Measurements from ENCODE around the gene LONRF2. TPM values are rescaled to one million over a fixed set of nuclear protein-coding genes. Genes with fewer than 3 reads are reported as not detected.

The LONRF2 gene
- total RNA-seq, 2 experiments from 2014 or later = 0.02 TPM; not detected in 1

- no peaks in the 10 kb centered on the region for H3K36me3 Mint-ChIP-seq
- H3K9me3 Mint-ChIP-seq = no peaks in the 10 kb centered on the region
- intact Hi-C loops (cut with micrococcal nuclease) = no loop called here
- H3K27me3 Mint-ChIP-seq = no peaks in the 10 kb centered on the region
- CTCF ChIA-PET = interaction anchor here (1.1 to 1.2 kb wide), 2 partner anchors 24 to 679 kb away, joined by 3 to 4 read pairs; no protein-coding TSS in a partner anchor
- H3K27ac Mint-ChIP-seq = no peak overlapping the region
- peaks cover 10% of the 10 kb centered on the region for H3K4me1 Mint-ChIP-seq (ENCODE audit: low read depth)
- no peak overlapping the region for H3K4me3 Mint-ChIP-seq
- POLR2A ChIA-PET = no interaction called here
- no peak for DNase-seq
These were observed 83.8 kb downstream of the LONRF2 start for GRCh38 chr2:100238471-100238870.

GRCh38 chr2:100237770-100238169, 84.5 kb downstream of the LONRF2 start:
- DNase-seq = no peak
- CTCF ChIA-PET = interaction anchor here (1.1 kb wide), 1 partner anchor 25 kb away, joined by 4 read pairs; no protein-coding TSS in a partner anchor
- intact Hi-C loops (cut with micrococcal nuclease) = no loop called here
- H3K36me3 Mint-ChIP-seq = no peaks in the 10 kb centered on the region
- H3K9me3 Mint-ChIP-seq = no peaks in the 10 kb centered on the region
- POLR2A ChIA-PET = no interaction called here
- H3K27ac Mint-ChIP-seq = no peak overlapping the region
- peaks cover 10% of the 10 kb centered on the region for H3K4me1 Mint-ChIP-seq (ENCODE audit: low read depth)
- H3K4me3 Mint-ChIP-seq = no peak overlapping the region
- H3K27me3 Mint-ChIP-seq = no peaks in the 10 kb centered on the region

DNA sequence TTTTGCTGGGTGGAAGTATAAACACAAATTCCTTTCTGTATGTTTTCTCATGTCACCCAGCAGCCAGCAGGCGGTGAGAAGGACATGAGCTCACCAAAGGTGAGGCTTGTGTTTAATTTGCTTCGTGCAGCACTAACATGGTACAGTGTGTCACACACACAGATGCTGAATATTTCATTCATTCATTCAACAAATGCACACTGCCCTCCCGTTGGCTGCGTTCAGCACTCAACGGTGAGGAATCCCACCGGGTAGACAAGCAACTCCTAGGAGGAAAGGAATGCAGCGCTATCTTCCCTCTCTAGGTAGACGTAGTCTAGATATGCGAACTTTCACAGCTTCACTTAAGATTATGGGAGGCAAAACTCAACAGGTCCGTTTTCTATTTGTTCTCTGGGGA, 85.1 kb downstream of the LONRF2 start:
- H3K4me1 Mint-ChIP-seq (ENCODE audit: low read depth) = peaks cover 10% of the 10 kb centered on the region
- intact Hi-C loops (cut with micrococcal nuclease) = no loop called here
- no peak overlapping the region for H3K4me3 Mint-ChIP-seq
- H3K27ac Mint-ChIP-seq = no peak overlapping the region
- POLR2A ChIA-PET = no interaction called here
- H3K36me3 Mint-ChIP-seq = no peaks in the 10 kb centered on the region
- no peak for DNase-seq
- no peaks in the 10 kb centered on the region for H3K27me3 Mint-ChIP-seq
- CTCF ChIA-PET = no interaction called here
- H3K9me3 Mint-ChIP-seq = no peaks in the 10 kb centered on the region

DNA sequence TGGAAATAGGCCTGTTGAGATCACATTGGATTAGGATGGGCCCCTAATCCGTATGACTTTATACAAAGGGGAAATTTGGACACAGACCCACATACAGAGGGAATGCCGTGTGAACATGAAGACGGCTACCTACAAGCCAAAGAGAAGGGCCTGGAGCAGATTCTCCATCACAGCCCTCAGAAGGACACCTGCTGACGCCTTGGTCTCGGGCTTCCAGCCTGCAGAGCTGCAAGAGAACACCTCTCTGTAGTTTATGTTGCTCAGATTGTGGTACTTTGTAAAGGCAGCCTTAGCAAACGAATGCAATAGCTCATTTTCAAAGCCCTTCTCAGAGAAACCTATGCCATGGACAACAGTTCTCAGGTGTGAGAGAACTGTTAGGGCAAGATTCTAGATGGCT, 86.1 kb downstream of the LONRF2 start:
- DNase-seq = no peak
- peaks cover 10% of the 10 kb centered on the region for H3K4me1 Mint-ChIP-seq (ENCODE audit: low read depth)
- H3K36me3 Mint-ChIP-seq = no peaks in the 10 kb centered on the region
- H3K27me3 Mint-ChIP-seq = no peaks in the 10 kb centered on the region
- ChIA-PET POLR2A (no interaction called here), CTCF (no interaction called here)
- H3K9me3 Mint-ChIP-seq = no peaks in the 10 kb centered on the region
- intact Hi-C loops (cut with micrococcal nuclease) = no loop called here
- no peak overlapping the region for H3K4me3 Mint-ChIP-seq
- H3K27ac Mint-ChIP-seq = no peak overlapping the region

GRCh38 chr2:100235581-100235980, 86.7 kb downstream of the LONRF2 start:
- H3K4me1 Mint-ChIP-seq (ENCODE audit: low read depth) = peaks cover 10% of the 10 kb centered on the region
- H3K9me3 Mint-ChIP-seq = no peaks in the 10 kb centered on the region
- intact Hi-C loops (cut with micrococcal nuclease) = no loop called here
- DNase-seq = no peak
- no peaks in the 10 kb centered on the region for H3K36me3 Mint-ChIP-seq
- H3K27me3 Mint-ChIP-seq = no peaks in the 10 kb centered on the region
- ChIA-PET POLR2A (no interaction called here), CTCF (interaction anchor here (1.3 kb wide), 1 partner anchor 416 kb away, joined by 4 read pairs; no protein-coding TSS in a partner anchor)
- H3K27ac Mint-ChIP-seq = no peak overlapping the region
- no peak overlapping the region for H3K4me3 Mint-ChIP-seq

DNA sequence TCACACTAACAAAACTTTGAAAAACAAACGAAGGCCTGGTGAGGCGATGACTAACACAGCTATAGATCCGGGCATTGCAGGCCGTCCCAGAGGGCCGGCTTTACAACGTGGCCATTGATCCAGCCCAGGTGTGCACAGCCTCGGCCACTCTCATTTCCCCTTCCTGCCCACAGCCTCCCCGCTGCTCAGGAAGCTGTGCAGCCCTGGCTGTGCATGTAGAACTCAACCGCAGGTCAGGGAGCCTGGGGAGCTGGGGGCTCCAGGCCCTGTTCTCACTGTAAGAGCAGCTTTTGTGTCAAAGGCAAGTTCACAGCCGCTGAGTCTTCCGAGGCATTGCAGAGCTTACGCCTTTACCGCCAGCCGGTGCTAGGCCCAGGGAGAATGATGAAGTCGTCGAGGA, 87.2 kb downstream of the LONRF2 start:
- H3K4me3 Mint-ChIP-seq = no peak overlapping the region
- H3K36me3 Mint-ChIP-seq = no peaks in the 10 kb centered on the region
- POLR2A ChIA-PET = interaction anchor here (0.6 kb wide), 1 partner anchor 463 kb away, joined by 5 read pairs; no protein-coding TSS in a partner anchor
- no peaks in the 10 kb centered on the region for H3K9me3 Mint-ChIP-seq
- no peak overlapping the region for H3K27ac Mint-ChIP-seq
- peak; percentile 14 for DNase-seq
- no peaks in the 10 kb centered on the region for H3K27me3 Mint-ChIP-seq
- intact Hi-C loops (cut with micrococcal nuclease) = no loop called here
- peaks cover 10% of the 10 kb centered on the region for H3K4me1 Mint-ChIP-seq (ENCODE audit: low read depth)
- CTCF ChIA-PET = interaction anchor here (1.3 kb wide), 1 partner anchor 416 kb away, joined by 4 read pairs; no protein-coding TSS in a partner anchor

- Mint-ChIP-seq H3K27me3 (no peaks in the 10 kb centered on the region), H3K4me1 (ENCODE audit: low read depth) (peaks cover 10% of the 10 kb centered on the region), H3K36me3 (no peaks in the 10 kb centered on the region), H3K9me3 (no peaks in the 10 kb centered on the region), H3K4me3 (no peak overlapping the region), H3K27ac (no peak overlapping the region)
- intact Hi-C loops (cut with micrococcal nuclease) = no loop called here
- DNase-seq = no peak
- CTCF ChIA-PET = no interaction called here
- POLR2A ChIA-PET = no interaction called here
These were observed 88.2 kb downstream of the LONRF2 start for GRCh38 chr2:100234141-100234540.

- intact Hi-C loops (cut with micrococcal nuclease) = no loop called here
- Mint-ChIP-seq H3K4me3 (no peak overlapping the region), H3K27ac (no peak overlapping the region)
These were observed 89.2 kb downstream of the LONRF2 start for GRCh38 chr2:100233061-100233460.

DNA sequence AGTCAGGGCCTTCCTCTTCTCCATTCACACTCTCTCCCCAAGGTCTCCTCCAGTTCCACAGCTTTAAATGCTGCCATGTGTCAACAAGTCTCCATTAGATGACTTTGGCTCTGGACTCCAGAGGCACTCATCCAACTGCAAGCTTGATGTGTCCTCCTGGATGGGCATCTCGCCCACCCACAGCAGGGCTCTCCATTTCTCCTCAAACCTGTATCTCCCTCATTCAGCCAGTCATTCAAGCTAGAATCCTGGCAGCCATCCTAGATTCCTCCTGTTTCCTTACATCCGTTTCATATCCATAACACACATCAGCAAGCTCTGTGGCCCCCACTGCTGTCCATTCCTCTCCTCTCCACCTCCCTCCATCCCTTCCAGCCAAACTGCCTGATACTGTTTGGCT, 91.5 kb downstream of the LONRF2 start:
- Mint-ChIP-seq H3K27me3 (no peaks in the 10 kb centered on the region), H3K27ac (no peak overlapping the region)
- CTCF ChIA-PET = no interaction called here

More at GRCh38 chr2:100233061-100233460, 89.2 kb downstream of the LONRF2 start:
- CTCF ChIA-PET = no interaction called here
- H3K4me1 Mint-ChIP-seq (ENCODE audit: low read depth) = peaks cover 10% of the 10 kb centered on the region
- POLR2A ChIA-PET = no interaction called here
- no peaks in the 10 kb centered on the region for H3K9me3 Mint-ChIP-seq
- no peaks in the 10 kb centered on the region for H3K36me3 Mint-ChIP-seq
- H3K27me3 Mint-ChIP-seq = no peaks in the 10 kb centered on the region
- DNase-seq = no peak

GRCh38 chr2:100228967-100229366, 93.3 kb downstream of the LONRF2 start:
- no peaks in the 10 kb centered on the region for H3K4me1 Mint-ChIP-seq (ENCODE audit: low read depth)
- intact Hi-C loops (cut with micrococcal nuclease) = no loop called here
- no peaks in the 10 kb centered on the region for H3K9me3 Mint-ChIP-seq
- CTCF ChIA-PET = no interaction called here
- H3K27me3 Mint-ChIP-seq = peaks cover 4% of the 10 kb centered on the region
- no peak overlapping the region for H3K4me3 Mint-ChIP-seq
- POLR2A ChIA-PET = no interaction called here
- no peak for DNase-seq
- H3K36me3 Mint-ChIP-seq = no peaks in the 10 kb centered on the region
- H3K27ac Mint-ChIP-seq = no peak overlapping the region

More for the DNA sequence above, 91.5 kb downstream of the LONRF2 start:
- H3K4me3 Mint-ChIP-seq = no peak overlapping the region
- H3K36me3 Mint-ChIP-seq = no peaks in the 10 kb centered on the region
- intact Hi-C loops (cut with micrococcal nuclease) = no loop called here
- H3K9me3 Mint-ChIP-seq = no peaks in the 10 kb centered on the region
- POLR2A ChIA-PET = no interaction called here
- H3K4me1 Mint-ChIP-seq (ENCODE audit: low read depth) = peaks cover 10% of the 10 kb centered on the region
- no peak for DNase-seq

GRCh38 chr2:100228415-100228814, 93.9 kb downstream of the LONRF2 start:
- POLR2A ChIA-PET = no interaction called here
- peaks cover 4% of the 10 kb centered on the region for H3K27me3 Mint-ChIP-seq
- no peak overlapping the region for H3K27ac Mint-ChIP-seq
- H3K4me1 Mint-ChIP-seq (ENCODE audit: low read depth) = no peaks in the 10 kb centered on the region
- intact Hi-C loops (cut with micrococcal nuclease) = no loop called here
- CTCF ChIA-PET = no interaction called here
- no peak overlapping the region for H3K4me3 Mint-ChIP-seq
- DNase-seq = no peak
- H3K36me3 Mint-ChIP-seq = no peaks in the 10 kb centered on the region
- H3K9me3 Mint-ChIP-seq = no peaks in the 10 kb centered on the region

DNA sequence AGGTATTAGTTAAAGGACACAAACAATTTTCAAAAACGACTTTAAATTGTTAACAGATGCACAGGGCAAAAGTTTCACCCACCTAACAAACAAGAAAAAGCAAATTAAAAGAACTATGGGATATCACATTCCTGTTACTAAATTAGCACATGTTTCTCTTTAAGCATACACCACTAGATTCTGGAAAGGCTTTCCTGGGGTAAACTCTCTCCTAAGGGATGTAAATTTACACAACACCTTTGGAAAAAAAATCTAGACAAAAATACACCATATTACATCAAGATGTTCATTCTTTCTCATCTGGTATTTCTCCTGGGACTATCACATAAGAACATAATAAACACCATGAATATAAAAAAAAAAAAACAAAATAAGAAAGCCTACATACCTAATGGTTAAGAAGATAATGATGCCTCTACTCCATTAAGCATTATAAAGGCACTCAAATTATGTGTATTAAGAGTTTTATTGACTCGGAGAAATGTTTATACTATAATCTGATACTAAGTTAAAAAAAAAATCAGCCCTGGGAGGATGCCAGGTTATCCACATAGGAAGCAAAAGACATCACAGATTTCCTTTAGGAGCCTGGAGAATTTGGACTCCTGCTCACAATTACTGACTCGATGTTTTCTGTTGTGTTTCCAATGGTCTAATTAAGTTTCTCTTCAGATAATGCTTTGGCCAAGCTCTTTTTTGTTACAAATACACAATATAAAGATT, 97.2 kb downstream of the LONRF2 start:
- H3K36me3 Mint-ChIP-seq = no peaks in the 10 kb centered on the region
- no peaks in the 10 kb centered on the region for H3K9me3 Mint-ChIP-seq
- intact Hi-C loops (cut with micrococcal nuclease) = no loop called here
- H3K27me3 Mint-ChIP-seq = peaks cover 4% of the 10 kb centered on the region
- H3K27ac Mint-ChIP-seq = no peak overlapping the region
- POLR2A ChIA-PET = no interaction called here
- H3K4me1 Mint-ChIP-seq (ENCODE audit: low read depth) = no peaks in the 10 kb centered on the region
- DNase-seq = no peak
- no peak overlapping the region for H3K4me3 Mint-ChIP-seq
- CTCF ChIA-PET = no interaction called here

GRCh38 chr2:100223502-100223901, 98.8 kb downstream of the LONRF2 start:
- Mint-ChIP-seq H3K4me3 (no peak overlapping the region), H3K36me3 (no peaks in the 10 kb centered on the region), H3K9me3 (no peaks in the 10 kb centered on the region), H3K27ac (no peak overlapping the region), H3K4me1 (ENCODE audit: low read depth) (peaks cover 2% of the 10 kb centered on the region), H3K27me3 (peaks cover 4% of the 10 kb centered on the region)
- CTCF ChIA-PET = no interaction called here
- intact Hi-C loops (cut with micrococcal nuclease) = no loop called here
- no peak for DNase-seq
- POLR2A ChIA-PET = no interaction called here
